Chondrocyte (in vitro differentiated cells): ENCODE results near the gene SNRPA. TPM values are rescaled to one million over a fixed set of nuclear protein-coding genes. Genes with fewer than 3 reads are reported as not detected.
A peak's percentile ranks its signal among the peaks of the same experiment; 100 is the strongest.

Source experiments
- DNase-seq: peaks from one replicate; pipeline ENCODE4 v3.0.0; 2021; ENCODE audit warnings: mixed read lengths, low spot score
- H3K27ac Mint-ChIP-seq: one replicate; pipeline ENCODE4 v1.8.0; 2021; ENCODE audit warnings: mild to moderate bottlenecking, moderate library complexity, mixed read lengths; ENCODE audit not compliant: unreplicated experiment
- H3K27me3 Mint-ChIP-seq: 2 replicates; pipeline ENCODE4 v1.8.0; 2021; ENCODE audit warnings: low read depth, mixed read lengths
- H3K36me3 Mint-ChIP-seq: 2 replicates; pipeline ENCODE4 v1.8.0; 2021; ENCODE audit warnings: low read depth, mixed read lengths
- H3K4me1 Mint-ChIP-seq: 2 replicates; pipeline ENCODE4 v1.8.0; 2021; ENCODE audit warnings: low read depth, mild to moderate bottlenecking, mixed read lengths
- H3K4me3 Mint-ChIP-seq: one replicate; pipeline ENCODE4 v1.8.0; 2021; ENCODE audit warnings: mild to moderate bottlenecking, moderate library complexity, mixed read lengths; ENCODE audit not compliant: unreplicated experiment
- H3K9me3 Mint-ChIP-seq: 2 replicates; pipeline ENCODE4 v1.8.0; 2021; ENCODE audit warnings: low read depth, mixed read lengths
- CTCF ChIP-seq: fragments of 200-600 bp; sonication (generic); IDR thresholded peaks from 2 replicates; pipeline ENCODE4 v1.5.0; 2021; ENCODE audit warnings: antibody characterized with exemption, mild to moderate bottlenecking, moderate library complexity
- total RNA-seq: library from RNA; stranded (reverse); gene quantifications from 3 replicates; pipeline ENCODE4 v1.2.1, GENCODE V29; 2021

The SNRPA gene
- total RNA-seq, 1 donor from 2014 or later: 34.9 TPM

- no peaks in the 10 kb centered on the region for H3K27me3 Mint-ChIP-seq
- no peaks in the 10 kb centered on the region for H3K9me3 Mint-ChIP-seq
- peaks cover 8% of the 10 kb centered on the region for H3K36me3 Mint-ChIP-seq
- peak overlapping the region; percentile 94 for H3K4me3 Mint-ChIP-seq
- no peak for DNase-seq
- H3K27ac Mint-ChIP-seq: peak overlapping the region; percentile 99
- no peak for TF ChIP-seq CTCF
- peaks cover 53% of the 10 kb centered on the region for H3K4me1 Mint-ChIP-seq
Measured at GRCh38 chr19:40752257-40752781, 1.3 kb downstream of the SNRPA start.

DNA sequence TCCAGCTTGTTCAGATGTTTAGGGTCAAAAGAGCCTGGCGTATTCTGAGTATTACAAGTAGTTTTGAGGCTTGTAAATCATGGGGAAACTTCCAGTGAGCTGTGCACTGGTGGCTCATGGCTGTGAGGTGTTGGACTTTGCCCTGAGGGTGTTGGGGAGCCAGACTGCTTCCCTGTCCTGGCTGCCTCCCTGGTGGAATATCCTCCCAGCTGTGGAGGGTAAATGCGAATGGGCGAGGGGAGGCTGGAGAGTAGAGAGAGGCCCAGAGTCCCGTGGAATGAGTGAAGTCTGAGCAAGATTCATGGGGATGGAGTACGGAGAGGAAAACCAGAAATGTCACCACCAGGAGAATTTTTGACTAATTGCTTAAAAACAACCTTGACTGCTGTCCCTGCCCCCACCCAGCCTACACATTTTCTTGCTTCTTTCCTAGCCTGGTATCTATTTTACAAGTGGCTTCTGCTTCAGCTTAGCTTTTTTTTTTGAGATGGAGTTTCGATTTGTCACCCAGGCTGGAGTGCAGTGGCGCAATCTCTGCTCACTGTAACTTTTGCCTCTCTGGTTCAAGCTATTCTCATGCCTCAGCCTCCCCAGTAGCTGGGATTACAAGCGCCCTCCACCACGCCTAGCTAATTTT is 3.7 kb downstream of the SNRPA start:
- Mint-ChIP-seq H3K9me3 (no peaks in the 10 kb centered on the region), H3K27ac (peak overlapping the region; percentile 22), H3K27me3 (no peaks in the 10 kb centered on the region), H3K4me3 (peak overlapping the region; percentile 5), H3K36me3 (peaks cover 17% of the 10 kb centered on the region), H3K4me1 (peaks cover 39% of the 10 kb centered on the region)
- DNase-seq: no peak
- TF ChIP-seq CTCF: no peak

DNA sequence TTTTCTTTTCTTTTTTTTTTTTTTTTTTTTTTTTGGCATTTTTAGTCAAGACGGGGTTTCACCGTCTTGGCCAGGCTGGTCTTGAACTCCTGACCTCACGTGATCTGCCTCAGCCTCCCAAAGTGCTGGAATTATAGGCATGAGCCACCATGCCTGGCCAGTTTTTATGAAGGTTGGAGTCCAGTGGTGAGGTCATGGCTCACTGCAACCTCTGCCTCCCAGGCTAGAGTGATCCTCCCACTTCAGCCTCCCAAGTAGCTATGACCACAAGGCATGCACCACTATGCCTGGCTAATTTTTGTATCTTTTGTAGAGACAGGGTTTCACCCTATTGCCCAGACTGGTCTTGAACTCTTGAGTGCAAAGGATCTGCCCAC is 4.2 kb downstream of the SNRPA start:
- no peak for TF ChIP-seq CTCF
- H3K27me3 Mint-ChIP-seq: no peaks in the 10 kb centered on the region
- no peaks in the 10 kb centered on the region for H3K9me3 Mint-ChIP-seq
- peaks cover 21% of the 10 kb centered on the region for H3K36me3 Mint-ChIP-seq
- H3K27ac Mint-ChIP-seq: no peak overlapping the region
- DNase-seq: no peak
- H3K4me3 Mint-ChIP-seq: no peak overlapping the region
- peaks cover 34% of the 10 kb centered on the region for H3K4me1 Mint-ChIP-seq

GRCh38 chr19:40755791-40756190 is 4.8 kb downstream of the SNRPA start:
- DNase-seq: no peak
- no peaks in the 10 kb centered on the region for H3K27me3 Mint-ChIP-seq
- no peaks in the 10 kb centered on the region for H3K9me3 Mint-ChIP-seq
- peak overlapping the region; percentile 32 for H3K27ac Mint-ChIP-seq
- TF ChIP-seq CTCF: no peak
- peaks cover 33% of the 10 kb centered on the region for H3K4me1 Mint-ChIP-seq
- peaks cover 26% of the 10 kb centered on the region for H3K36me3 Mint-ChIP-seq
- H3K4me3 Mint-ChIP-seq: no peak overlapping the region

- peaks cover 33% of the 10 kb centered on the region for H3K4me1 Mint-ChIP-seq
- peaks cover 30% of the 10 kb centered on the region for H3K36me3 Mint-ChIP-seq
- no peak for TF ChIP-seq CTCF
- no peak overlapping the region for H3K4me3 Mint-ChIP-seq
- DNase-seq: no peak
- no peaks in the 10 kb centered on the region for H3K27me3 Mint-ChIP-seq
- no peaks in the 10 kb centered on the region for H3K9me3 Mint-ChIP-seq
- H3K27ac Mint-ChIP-seq: peak overlapping the region; percentile 45
Measured at GRCh38 chr19:40756502-40757110, 5.6 kb downstream of the SNRPA start.
